Trophoblast cell (in vitro differentiated cells and primary cell): Measurements from ENCODE around the gene CDC37.

Experiments
- DNase-seq, 2 donors: peaks; one replicate each; pipeline ENCODE4 v3.0.0-alpha.2; 2016
- H2AFZ ChIP-seq: 2 replicates; pipeline ENCODE4 v1.6.1; 2013; ENCODE audit warnings: low read length, moderate library complexity, mild to moderate bottlenecking; ENCODE audit not compliant: insufficient read depth, poor library complexity
- H2AK5ac ChIP-seq: 2 replicates; pipeline ENCODE4 v1.6.1; 2013; ENCODE audit warnings: mild to moderate bottlenecking, low read length
- H2BK120ac ChIP-seq: 2 replicates; pipeline ENCODE4 v1.6.1; 2013; ENCODE audit warnings: low read length, mild to moderate bottlenecking, moderate library complexity; ENCODE audit not compliant: insufficient read depth, poor library complexity
- H2BK12ac ChIP-seq: 2 replicates; pipeline ENCODE4 v1.6.1; 2013; ENCODE audit warnings: mild to moderate bottlenecking, low read length, moderate library complexity
- H2BK5ac ChIP-seq: 2 replicates; pipeline ENCODE4 v1.6.1; 2013; ENCODE audit warnings: low read length, low read depth, moderate library complexity, mild to moderate bottlenecking; ENCODE audit not compliant: poor library complexity
- H3K14ac ChIP-seq: 2 replicates; pipeline ENCODE4 v1.6.1; 2013; ENCODE audit warnings: mild to moderate bottlenecking, low read length
- H3K18ac ChIP-seq: 2 replicates; pipeline ENCODE4 v1.6.1; 2013; ENCODE audit warnings: mild to moderate bottlenecking, low read length
- H3K23ac ChIP-seq: 2 replicates; pipeline ENCODE4 v1.6.1; 2013; ENCODE audit warnings: low read length
- H3K27ac ChIP-seq: 2 replicates; pipeline ENCODE4 v1.5.1; 2013; ENCODE audit warnings: low read depth, mild to moderate bottlenecking, inconsistent platforms, low read length, moderate library complexity
- H3K27me3 ChIP-seq: 2 replicates; pipeline ENCODE4 v1.6.1; 2013; ENCODE audit warnings: inconsistent platforms, mild to moderate bottlenecking, low read length, moderate library complexity; ENCODE audit not compliant: insufficient read depth
- H3K36me3 ChIP-seq, 2 experiments: 1 replicate in 1 of 2; 2 replicates in 1 of 2; pipeline ENCODE4 v1.6.1; 2013; ENCODE audit warnings: low read length in 2 of 2, mild to moderate bottlenecking in 2 of 2, moderate library complexity in 1 of 2; ENCODE audit not compliant: insufficient read depth in 2 of 2, control insufficient read depth in 1 of 2
- H3K4ac ChIP-seq: 2 replicates; pipeline ENCODE4 v1.6.1; 2013; ENCODE audit warnings: low read depth, mild to moderate bottlenecking, low read length, moderate library complexity
- H3K4me1 ChIP-seq, 2 experiments: 1 replicate in 1 of 2; 2 replicates in 1 of 2; pipeline ENCODE4 v1.6.1; 2013; ENCODE audit warnings: low read length in 2 of 2, mild to moderate bottlenecking in 2 of 2, moderate library complexity in 1 of 2; ENCODE audit not compliant: insufficient read depth in 2 of 2, control insufficient read depth in 1 of 2
- H3K4me2 ChIP-seq: 2 replicates; pipeline ENCODE4 v1.6.1; 2013; ENCODE audit warnings: inconsistent platforms, mild to moderate bottlenecking, low read length, moderate library complexity
- H3K4me3 ChIP-seq: 2 replicates; pipeline ENCODE4 v1.5.1; 2013; ENCODE audit warnings: mild to moderate bottlenecking, low read depth, low read length, inconsistent platforms
- H3K79me1 ChIP-seq: one replicate; pipeline ENCODE4 v1.6.1; 2013; ENCODE audit warnings: low read length
- H3K79me2 ChIP-seq: 2 replicates; pipeline ENCODE4 v1.6.1; 2013; ENCODE audit warnings: low read length, mild to moderate bottlenecking; ENCODE audit not compliant: control insufficient read depth, insufficient read depth, poor library complexity
- H3K9ac ChIP-seq: 2 replicates; pipeline ENCODE4 v1.6.1; 2013; ENCODE audit warnings: mild to moderate bottlenecking, low read length
- H3K9me3 ChIP-seq: 2 replicates; pipeline ENCODE4 v1.6.1; 2013; ENCODE audit warnings: low read depth, mild to moderate bottlenecking, control low read depth, inconsistent platforms, low read length; ENCODE audit not compliant: insufficient read depth
- H4K12ac ChIP-seq: 2 replicates; pipeline ENCODE4 v1.6.1; 2013; ENCODE audit warnings: low read depth, mild to moderate bottlenecking, low read length, moderate library complexity
- H4K8ac ChIP-seq: 2 replicates; pipeline ENCODE4 v1.6.1; 2013; ENCODE audit warnings: low read depth, mild to moderate bottlenecking, low read length, moderate library complexity
- H4K91ac ChIP-seq: one replicate; pipeline ENCODE4 v1.6.1; 2013; ENCODE audit warnings: low read depth, mild to moderate bottlenecking, low read length, moderate library complexity
- WGBS: extraction: QIAGEN DNeasy Blood & Tissue Kit; methylation state at CpG from one replicate; pipeline ENCODE4 v1.1.7; 2013; ENCODE audit warnings: missing lambda C conversion rate; ENCODE audit not compliant: insufficient read length, insufficient coverage; ENCODE audit errors: extremely low coverage; 5-methylcytosine and 5-hydroxymethylcytosine counted together

The CDC37 gene

DNA sequence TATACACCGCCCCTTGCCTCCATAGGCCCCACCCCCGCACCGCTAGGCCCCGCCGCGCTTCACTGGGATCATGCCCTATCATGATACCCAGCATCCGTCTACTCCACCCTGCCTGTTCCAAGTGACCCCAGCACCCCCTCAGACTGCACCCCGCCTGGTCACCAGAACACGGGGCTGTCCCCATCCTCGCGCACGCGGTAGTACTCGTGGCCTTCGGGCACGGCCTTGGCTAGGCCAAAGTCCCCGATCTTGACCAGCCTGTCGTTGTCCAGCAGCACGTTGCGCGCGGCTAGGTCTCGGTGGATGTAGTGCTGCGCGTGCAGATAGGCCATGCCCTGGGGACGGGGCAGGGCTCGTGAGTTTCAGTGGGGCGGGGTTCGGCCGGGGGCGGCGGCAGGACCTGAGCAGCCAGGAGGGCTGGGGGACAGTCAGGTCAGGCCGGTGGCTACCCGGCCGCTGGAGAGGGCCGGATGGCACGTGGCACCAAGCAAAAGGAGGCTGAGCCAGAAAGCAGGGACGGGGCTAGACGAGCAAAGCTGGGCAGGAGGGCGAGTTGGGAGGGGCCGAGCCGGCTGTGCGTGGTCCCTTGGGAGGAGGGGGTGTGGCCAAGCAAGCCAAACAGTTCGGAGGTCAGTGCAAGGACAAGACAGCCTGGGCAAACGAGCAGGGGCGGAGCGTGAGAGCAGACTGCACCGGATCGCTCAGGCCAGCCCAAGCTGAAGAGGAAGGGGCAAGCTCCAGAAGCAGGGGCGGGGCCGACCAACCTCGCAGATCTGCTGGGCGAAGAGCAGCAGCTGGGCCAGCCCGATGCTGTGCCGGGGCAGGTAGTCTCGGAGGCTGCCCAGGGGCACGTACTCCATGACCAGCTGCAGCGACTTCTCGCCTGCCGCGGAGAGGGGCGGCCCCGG lies 50.3 kb downstream of the CDC37 start:
- no peak overlapping the region for H4K8ac ChIP-seq
- H3K79me1 ChIP-seq: no peaks in the 10 kb centered on the region
- peak overlapping the region; percentile 30 for H3K4me3 ChIP-seq
- peaks cover 10% of the 10 kb centered on the region for H3K9me3 ChIP-seq
- H2BK5ac ChIP-seq: no peak overlapping the region
- H3K9ac ChIP-seq: no peak overlapping the region
- peak overlapping the region; percentile 9 for H2AFZ ChIP-seq
- no peak overlapping the region for H3K4ac ChIP-seq
- no peak overlapping the region for H3K27ac ChIP-seq
- H3K4me1 ChIP-seq: peaks cover 5 to 14% of the 10 kb centered on the region in 2 experiments
- no peak overlapping the region for H4K91ac ChIP-seq
- H3K23ac ChIP-seq: no peak overlapping the region
- no peaks in the 10 kb centered on the region for H3K27me3 ChIP-seq
- peak overlapping the region; percentile 28 for H3K4me2 ChIP-seq
- no peak overlapping the region for H3K18ac ChIP-seq
- H2BK12ac ChIP-seq: no peak overlapping the region
- no peak overlapping the region for H2BK120ac ChIP-seq
- no peak overlapping the region for H3K14ac ChIP-seq
- H4K12ac ChIP-seq: no peak overlapping the region
- DNase-seq: no peak
- H2AK5ac ChIP-seq: no peak overlapping the region
- no peaks in the 10 kb centered on the region for H3K79me2 ChIP-seq
- H3K36me3 ChIP-seq: peaks cover 33 to 35% of the 10 kb centered on the region in 2 experiments
- WGBS: no CpG with 5 or more reads among the region's 63 CpGs

DNA sequence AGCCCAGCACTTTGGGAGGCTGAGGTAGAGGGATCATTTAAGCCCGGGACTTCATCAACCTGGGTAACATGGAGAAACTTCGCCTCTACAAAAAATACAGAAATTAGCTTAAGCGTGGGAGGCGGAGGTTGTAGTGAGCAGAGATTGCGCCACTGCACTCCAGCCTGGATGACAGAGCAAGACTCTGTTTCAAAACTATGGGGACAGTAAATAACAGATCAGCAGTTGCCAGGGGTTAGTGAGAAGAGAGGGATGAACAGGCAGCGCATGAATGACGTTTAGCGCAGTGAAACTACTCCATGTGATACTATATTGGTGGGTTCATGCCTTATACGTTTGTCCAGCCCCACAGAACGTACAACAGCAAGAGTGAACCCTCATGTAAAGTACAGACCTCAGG lies 56.8 kb downstream of the CDC37 start:
- peak; percentile 49 to 51 for DNase-seq
- Histone ChIP-seq H2AK5ac (no peak overlapping the region), H2BK120ac (no peak overlapping the region), H3K23ac (no peak overlapping the region), H3K27ac (no peak overlapping the region), H3K4ac (no peak overlapping the region), H4K91ac (no peak overlapping the region), H2AFZ (no peak overlapping the region), H3K9me3 (no peaks in the 10 kb centered on the region), H3K9ac (no peak overlapping the region), H3K18ac (no peak overlapping the region), H3K79me2 (no peaks in the 10 kb centered on the region), H3K4me3 (no peak overlapping the region), H4K12ac (no peak overlapping the region), H2BK5ac (no peak overlapping the region), H3K4me2 (no peak overlapping the region), H4K8ac (no peak overlapping the region), H3K14ac (no peak overlapping the region), H3K36me3 (peaks cover 7 to 8% of the 10 kb centered on the region in 2 experiments), H3K27me3 (no peaks in the 10 kb centered on the region), H3K4me1 (no peaks in the 10 kb centered on the region), H2BK12ac (no peak overlapping the region), H3K79me1 (no peaks in the 10 kb centered on the region)
- no CpG with 5 or more reads among the region's 10 CpGs for WGBS

DNA sequence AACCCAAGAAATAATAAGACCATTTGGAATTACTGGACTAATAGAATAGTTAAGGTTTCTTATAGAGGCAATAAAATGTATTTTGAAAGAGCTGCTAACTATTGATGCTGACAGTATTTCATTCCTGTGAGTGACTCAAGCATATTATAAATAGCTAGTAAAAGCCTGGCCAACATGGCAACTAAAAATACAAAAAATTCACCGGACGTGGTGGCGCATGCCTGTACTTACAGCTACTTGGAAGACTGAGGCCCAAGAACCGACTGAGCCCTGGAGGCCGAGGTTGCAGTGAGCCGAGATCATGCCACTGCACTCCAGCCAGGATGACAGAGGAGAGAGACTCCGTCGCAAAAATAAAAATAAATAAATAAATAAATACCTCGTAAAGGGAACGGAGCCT lies 58.6 kb downstream of the CDC37 start:
- Histone ChIP-seq H2AK5ac (no peak overlapping the region), H2BK12ac (no peak overlapping the region), H3K9ac (no peak overlapping the region), H4K91ac (no peak overlapping the region), H3K4ac (no peak overlapping the region), H3K27me3 (no peaks in the 10 kb centered on the region), H2BK5ac (no peak overlapping the region), H4K8ac (no peak overlapping the region), H3K79me1 (no peaks in the 10 kb centered on the region), H3K4me1 (no peaks in the 10 kb centered on the region), H3K79me2 (no peaks in the 10 kb centered on the region), H4K12ac (no peak overlapping the region), H3K9me3 (no peaks in the 10 kb centered on the region), H3K14ac (no peak overlapping the region), H3K18ac (no peak overlapping the region), H2AFZ (no peak overlapping the region), H3K23ac (no peak overlapping the region), H3K4me3 (no peak overlapping the region), H3K36me3 (no peaks in the 10 kb centered on the region), H3K27ac (no peak overlapping the region), H2BK120ac (no peak overlapping the region), H3K4me2 (no peak overlapping the region)
- no CpG with 5 or more reads among the region's 10 CpGs for WGBS
- peak; percentile 45 to 58 for DNase-seq

DNA sequence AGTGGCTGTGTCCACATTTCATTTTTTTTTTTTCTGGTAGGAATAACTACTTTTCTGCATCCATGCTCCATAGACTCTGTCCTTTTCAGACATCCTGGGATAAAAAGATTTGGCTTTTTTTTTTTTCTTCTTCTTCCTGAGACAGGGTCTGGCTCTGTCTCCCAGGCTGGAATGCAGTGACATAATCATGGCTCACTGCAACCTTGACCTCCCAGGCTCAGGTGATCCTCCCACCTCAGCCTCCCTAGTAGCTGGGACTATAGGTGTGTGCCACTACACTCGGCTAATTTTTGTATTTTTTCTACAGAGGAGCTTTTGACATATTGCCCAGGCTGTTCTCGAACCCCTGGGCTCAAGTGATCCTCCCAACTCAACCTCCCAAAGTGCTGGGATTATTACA lies 59.8 kb downstream of the CDC37 start:
- Histone ChIP-seq H3K4me3 (no peak overlapping the region), H2BK12ac (no peak overlapping the region), H2BK120ac (no peak overlapping the region), H3K9me3 (no peaks in the 10 kb centered on the region), H3K79me1 (no peaks in the 10 kb centered on the region), H3K4me2 (no peak overlapping the region), H3K36me3 (no peaks in the 10 kb centered on the region), H3K27ac (no peak overlapping the region), H3K14ac (no peak overlapping the region), H2AK5ac (no peak overlapping the region), H2BK5ac (no peak overlapping the region), H3K23ac (no peak overlapping the region), H3K9ac (no peak overlapping the region), H3K18ac (no peak overlapping the region), H4K12ac (no peak overlapping the region), H4K8ac (no peak overlapping the region), H2AFZ (no peak overlapping the region), H3K4me1 (no peaks in the 10 kb centered on the region), H3K4ac (no peak overlapping the region), H3K79me2 (no peaks in the 10 kb centered on the region), H4K91ac (no peak overlapping the region), H3K27me3 (no peaks in the 10 kb centered on the region)
- WGBS: no CpG with 5 or more reads among the region's 2 CpGs
- peak in 1 of 2 donors; percentile 8 for DNase-seq
